Panc1 (cell line): ENCODE data around the gene CRYZ. TPM values are rescaled to one million over a fixed set of nuclear protein-coding genes. Genes with fewer than 3 reads are reported as not detected.

ENCODE experiments used
- ATAC-seq: fragments of 200-7000 bp; cut with Tn5 transposase; 2 replicates; pipeline ENCODE4 v1.9.1; 2020; ENCODE audit warnings: mild to moderate bottlenecking, moderate library complexity
- BruUV-seq: library from RNA; stranded (reverse); fragments of 400-500 nt; replicated peaks from 2 replicates; lab custom pipeline; 2021; lab: Mats Ljungman, UMichigan
- CTCF ChIA-PET: fragments of 300-600 bp; sonication (Branson Sonifier 250); formaldehyde crosslinking; loops from one replicate; lab custom pipeline; 2022; ENCODE audit warnings: antibody characterized with exemption; lab: Charles Lee
- POLR2A ChIA-PET: fragments of 300-600 bp; sonication (Branson Sonifier 250); formaldehyde crosslinking; loops from one replicate; lab custom pipeline; 2022; ENCODE audit warnings: antibody characterized with exemption; lab: Charles Lee
- DNase-seq: peaks from one replicate; pipeline ENCODE4 v3.0.0-alpha.2; 2010; ENCODE audit warnings: low read depth, low spot score
- H3K27ac ChIP-seq: 2 replicates; pipeline ENCODE4 v1.5.1; 2011; ENCODE audit warnings: mild to moderate bottlenecking, low read length, inconsistent platforms
- H3K27me3 ChIP-seq: fragments of 200-500 bp; sonication (Bioruptor generic); 2 replicates; pipeline ENCODE4 v1.6.0; 2014; ENCODE audit warnings: low read length, inconsistent platforms; ENCODE audit not compliant: control insufficient read depth, insufficient read depth
- H3K36me3 ChIP-seq: fragments of 200-500 bp; sonication (Bioruptor generic); 2 replicates; pipeline ENCODE4 v1.5.1; 2014; ENCODE audit warnings: inconsistent platforms, mild to moderate bottlenecking, low read length, moderate library complexity; ENCODE audit not compliant: control insufficient read depth, insufficient read depth
- H3K4me1 ChIP-seq: 2 replicates; pipeline ENCODE4 v1.5.1; 2011; ENCODE audit warnings: inconsistent platforms, mild to moderate bottlenecking, low read length, moderate library complexity; ENCODE audit not compliant: control insufficient read depth, insufficient read depth
- H3K4me3 ChIP-seq, 2 experiments: 2 replicates each; pipeline ENCODE4 v1.5.1; 2011 to 2012; ENCODE audit warnings: low read depth in 2 of 2, low read length in 2 of 2, mild to moderate bottlenecking in 2 of 2, inconsistent platforms in 1 of 2, moderate library complexity in 1 of 2
- H3K9me3 ChIP-seq: fragments of 200-500 bp; sonication (Bioruptor generic); 2 replicates; pipeline ENCODE4 v1.5.1; 2014; ENCODE audit warnings: low read depth, mild to moderate bottlenecking, inconsistent platforms, low read length, moderate library complexity; ENCODE audit not compliant: control insufficient read depth, insufficient read depth
- POLR2AphosphoS5 ChIP-seq: IDR thresholded peaks from 2 replicates; pipeline ENCODE4 v1.6.1; 2012; ENCODE audit warnings: mild to moderate bottlenecking, low read depth, low read length, moderate library complexity
- SIN3A ChIP-seq: IDR thresholded peaks from 2 replicates; pipeline ENCODE4 v1.6.1; 2012; ENCODE audit warnings: low read depth, mild to moderate bottlenecking, low read length, moderate library complexity, borderline replicate concordance; ENCODE audit not compliant: insufficient read depth
- TCF7L2 ChIP-seq: IDR thresholded peaks from 2 replicates; pipeline ENCODE4 v1.6.1; 2011; ENCODE audit warnings: mild to moderate bottlenecking, low read depth, low read length, inconsistent platforms
- in situ Hi-C: cut with HindIII; loops from 2 replicates; pipeline ENCODE4 v1.10.0; 2016; ENCODE audit warnings: low sequenced_read_pairs, low pct_unique_long_range_greater_than_20kb
- intact Hi-C: fragments of 100-400 bp; cut with micrococcal nuclease; formaldehyde crosslinking; loops from one replicate; pipeline ENCODE4 v1.10.0; 2022; ENCODE audit not compliant: unreplicated experiment
- total RNA-seq: library from RNA; stranded (reverse); gene quantifications from one replicate; pipeline ENCODE4 v1.2.1, GENCODE V29; 2021; ENCODE audit not compliant: unreplicated experiment
- TF ChIP-seq, protein P1 (sequence below), 2 experiments: IDR thresholded peaks; 2 replicates each; pipeline ENCODE4 v1.6.1; 2011 to 2012; ENCODE audit warnings: low read depth in 2 of 2, control low read depth in 1 of 2, low read length in 1 of 2, mild to moderate bottlenecking in 1 of 2, moderate library complexity in 1 of 2; ENCODE audit not compliant: insufficient read depth in 1 of 2
- TF ChIP-seq, protein P2 (sequence below): fragments of 450-650 bp; IDR thresholded peaks from 2 replicates; pipeline ENCODE4 v1.5.1; 2017; ENCODE audit warnings: mild to moderate bottlenecking

Gene CRYZ
- total RNA-seq, 1 experiment from 2014 or later: 32.7 TPM

DNA sequence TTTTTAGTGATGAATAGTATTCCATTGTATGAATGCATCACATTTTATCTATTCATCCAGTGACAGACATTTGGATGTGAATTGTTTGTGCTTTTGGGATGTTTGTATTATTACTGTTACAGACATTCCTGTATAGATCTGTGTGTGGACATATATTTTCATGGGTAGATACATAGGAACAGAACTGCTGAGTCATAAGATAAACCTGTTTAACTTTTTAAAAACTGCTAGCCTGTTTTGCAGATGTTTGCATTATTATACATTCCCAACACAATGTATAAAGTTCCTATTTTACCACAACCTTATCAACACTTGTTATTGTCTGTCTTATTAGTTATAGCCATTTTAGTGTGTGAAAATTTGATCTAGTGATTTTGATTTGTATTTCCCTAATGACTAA lies 46.9 kb upstream of the CRYZ start:
- no TSS peak for BruUV-seq
- Histone ChIP-seq H3K4me1 (no peaks in the 10 kb centered on the region), H3K4me3 (no peak overlapping the region), H3K27ac (no peak overlapping the region), H3K9me3 (no peaks in the 10 kb centered on the region), H3K36me3 (no peaks in the 10 kb centered on the region), H3K27me3 (peaks cover 7% of the 10 kb centered on the region)
- ChIA-PET CTCF (no interaction called here), POLR2A (no interaction called here)
- TF ChIP-seq SIN3A: no peak
- TF ChIP-seq, protein P1, sequence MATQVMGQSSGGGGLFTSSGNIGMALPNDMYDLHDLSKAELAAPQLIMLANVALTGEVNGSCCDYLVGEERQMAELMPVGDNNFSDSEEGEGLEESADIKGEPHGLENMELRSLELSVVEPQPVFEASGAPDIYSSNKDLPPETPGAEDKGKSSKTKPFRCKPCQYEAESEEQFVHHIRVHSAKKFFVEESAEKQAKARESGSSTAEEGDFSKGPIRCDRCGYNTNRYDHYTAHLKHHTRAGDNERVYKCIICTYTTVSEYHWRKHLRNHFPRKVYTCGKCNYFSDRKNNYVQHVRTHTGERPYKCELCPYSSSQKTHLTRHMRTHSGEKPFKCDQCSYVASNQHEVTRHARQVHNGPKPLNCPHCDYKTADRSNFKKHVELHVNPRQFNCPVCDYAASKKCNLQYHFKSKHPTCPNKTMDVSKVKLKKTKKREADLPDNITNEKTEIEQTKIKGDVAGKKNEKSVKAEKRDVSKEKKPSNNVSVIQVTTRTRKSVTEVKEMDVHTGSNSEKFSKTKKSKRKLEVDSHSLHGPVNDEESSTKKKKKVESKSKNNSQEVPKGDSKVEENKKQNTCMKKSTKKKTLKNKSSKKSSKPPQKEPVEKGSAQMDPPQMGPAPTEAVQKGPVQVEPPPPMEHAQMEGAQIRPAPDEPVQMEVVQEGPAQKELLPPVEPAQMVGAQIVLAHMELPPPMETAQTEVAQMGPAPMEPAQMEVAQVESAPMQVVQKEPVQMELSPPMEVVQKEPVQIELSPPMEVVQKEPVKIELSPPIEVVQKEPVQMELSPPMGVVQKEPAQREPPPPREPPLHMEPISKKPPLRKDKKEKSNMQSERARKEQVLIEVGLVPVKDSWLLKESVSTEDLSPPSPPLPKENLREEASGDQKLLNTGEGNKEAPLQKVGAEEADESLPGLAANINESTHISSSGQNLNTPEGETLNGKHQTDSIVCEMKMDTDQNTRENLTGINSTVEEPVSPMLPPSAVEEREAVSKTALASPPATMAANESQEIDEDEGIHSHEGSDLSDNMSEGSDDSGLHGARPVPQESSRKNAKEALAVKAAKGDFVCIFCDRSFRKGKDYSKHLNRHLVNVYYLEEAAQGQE (IDR thresholded peaks at IDR 0.05; ENCODE audit: insufficient read depth in 1 of 2, low read depth in 2 of 2, low read length in 1 of 2): no peak
- no peak for TF ChIP-seq TCF7L2
- no peak for TF ChIP-seq POLR2AphosphoS5
- TF ChIP-seq, protein P2, sequence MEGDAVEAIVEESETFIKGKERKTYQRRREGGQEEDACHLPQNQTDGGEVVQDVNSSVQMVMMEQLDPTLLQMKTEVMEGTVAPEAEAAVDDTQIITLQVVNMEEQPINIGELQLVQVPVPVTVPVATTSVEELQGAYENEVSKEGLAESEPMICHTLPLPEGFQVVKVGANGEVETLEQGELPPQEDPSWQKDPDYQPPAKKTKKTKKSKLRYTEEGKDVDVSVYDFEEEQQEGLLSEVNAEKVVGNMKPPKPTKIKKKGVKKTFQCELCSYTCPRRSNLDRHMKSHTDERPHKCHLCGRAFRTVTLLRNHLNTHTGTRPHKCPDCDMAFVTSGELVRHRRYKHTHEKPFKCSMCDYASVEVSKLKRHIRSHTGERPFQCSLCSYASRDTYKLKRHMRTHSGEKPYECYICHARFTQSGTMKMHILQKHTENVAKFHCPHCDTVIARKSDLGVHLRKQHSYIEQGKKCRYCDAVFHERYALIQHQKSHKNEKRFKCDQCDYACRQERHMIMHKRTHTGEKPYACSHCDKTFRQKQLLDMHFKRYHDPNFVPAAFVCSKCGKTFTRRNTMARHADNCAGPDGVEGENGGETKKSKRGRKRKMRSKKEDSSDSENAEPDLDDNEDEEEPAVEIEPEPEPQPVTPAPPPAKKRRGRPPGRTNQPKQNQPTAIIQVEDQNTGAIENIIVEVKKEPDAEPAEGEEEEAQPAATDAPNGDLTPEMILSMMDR: no peak
- DNase-seq: no peak
- intact Hi-C loops (loop anchor here (10.0 kb wide), 1 partner anchor 315 kb away; no protein-coding TSS in a partner anchor), in situ Hi-C loops (loop anchor here (25.0 kb wide), 1 partner anchor 408 kb away; no protein-coding TSS in a partner anchor)
- no peak for ATAC-seq

DNA sequence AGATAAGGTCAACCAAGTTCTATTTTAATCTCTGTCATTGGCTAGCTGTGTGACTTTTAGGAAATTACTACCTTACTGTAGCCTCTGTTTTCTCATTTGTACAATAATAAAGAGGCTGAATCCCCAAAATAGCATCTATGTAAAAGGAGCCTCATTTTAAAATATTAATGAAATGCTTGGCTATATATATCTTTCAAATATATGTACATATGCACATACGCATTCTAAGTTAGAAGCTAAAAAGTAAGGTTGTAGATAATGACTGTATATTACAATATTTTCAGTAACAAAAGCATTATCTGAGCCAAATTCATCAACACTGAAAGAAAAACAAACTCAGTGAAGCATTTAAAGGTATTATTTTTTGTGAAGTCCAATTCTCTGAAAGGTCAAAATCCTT lies 44.7 kb upstream of the CRYZ start:
- H3K9me3 ChIP-seq: no peaks in the 10 kb centered on the region
- H3K4me1 ChIP-seq: no peaks in the 10 kb centered on the region
- ATAC-seq (no peak), DNase-seq (no peak)
- intact Hi-C loops: loop anchor here (10.0 kb wide), 1 partner anchor 317 kb away; no protein-coding TSS in a partner anchor
- TF ChIP-seq SIN3A (no peak), POLR2AphosphoS5 (no peak), TCF7L2 (no peak)
- TF ChIP-seq, protein P1 (IDR thresholded peaks at IDR 0.05; ENCODE audit: insufficient read depth in 1 of 2, low read depth in 2 of 2, low read length in 1 of 2): no peak
- TF ChIP-seq, protein P2: no peak
- CTCF ChIA-PET: no interaction called here
- H3K27ac ChIP-seq: no peak overlapping the region
- no TSS peak for BruUV-seq
- H3K36me3 ChIP-seq: no peaks in the 10 kb centered on the region
- POLR2A ChIA-PET: no interaction called here
- peaks cover 7% of the 10 kb centered on the region for H3K27me3 ChIP-seq
- no peak overlapping the region for H3K4me3 ChIP-seq
- in situ Hi-C loops: loop anchor here (25.0 kb wide), 1 partner anchor 410 kb away; no protein-coding TSS in a partner anchor
